Measurements from ENCODE around the gene MMD. TPM values are rescaled to one million over a fixed set of nuclear protein-coding genes. Genes with fewer than 3 reads are reported as not detected.

Gene MMD
- total RNA-seq, 5 donors from 2014 or later (not counting 1 experiment from before 2014, with no cell fraction given): 12.8 to 26.3 (median 17.5) TPM

DNA sequence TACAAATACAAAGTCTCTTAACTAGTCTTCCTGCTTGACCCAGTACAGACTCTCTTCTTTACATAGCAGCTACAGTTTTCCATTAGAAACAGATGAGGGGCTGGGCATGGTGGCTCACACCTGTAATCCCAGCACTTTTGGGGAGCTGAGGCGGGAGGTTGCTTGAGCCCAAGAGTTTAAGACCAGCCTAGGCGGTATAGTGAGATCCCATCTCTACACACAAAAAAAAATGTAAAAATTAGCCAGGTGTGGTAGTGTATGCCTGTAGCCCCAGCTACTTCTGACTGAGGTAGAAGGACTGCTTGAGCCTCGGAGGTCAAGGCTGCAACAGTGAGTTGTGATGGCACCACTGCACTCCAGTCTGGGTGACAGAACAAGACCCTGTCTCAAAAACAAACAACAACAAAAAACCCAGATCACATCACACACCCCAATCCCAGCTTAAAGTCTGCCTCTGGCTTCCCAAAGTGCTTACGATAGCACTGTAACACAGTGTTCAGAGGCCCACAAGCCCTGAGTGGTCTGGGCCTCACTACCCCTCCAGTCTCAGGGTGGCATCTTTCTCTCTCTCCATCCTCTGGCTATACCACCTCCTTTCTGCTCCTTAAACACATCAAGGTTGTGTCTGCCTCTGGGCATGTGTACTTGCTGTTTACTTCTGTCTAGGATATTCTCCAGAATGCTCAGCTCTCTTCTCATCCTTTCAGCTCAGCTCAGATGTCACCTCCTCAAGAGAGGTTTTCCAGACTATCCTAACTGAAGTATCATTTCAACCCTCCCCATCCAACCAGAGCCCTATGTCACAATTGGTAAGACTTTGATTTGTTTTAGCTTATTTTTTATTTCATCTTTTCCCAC, 4.0 kb downstream of the MMD start:
- H3K36me3 Mint-ChIP-seq: peaks cover 11% of the 10 kb centered on the region
- peaks cover 0 to 9% of the 10 kb centered on the region in 2 donors for H3K36me3 ChIP-seq (ENCODE audit: control insufficient read depth in 2 of 2, extremely low read depth in 1 of 2, insufficient read depth in 1 of 2, low read length in 1 of 2)
- no peak for ATAC-seq (replicated peaks in 1 of 4)
- peak overlapping the region; percentile 34 to 65 for H3K27ac Mint-ChIP-seq
- peaks cover 0 to under 1% of the 10 kb centered on the region in 2 experiments for H3K27me3 ChIP-seq (replicated peaks in 1 of 2; ENCODE audit: control insufficient read depth in 2 of 2, extremely low read depth in 1 of 2, insufficient read depth in 2 of 2, low read length in 1 of 2)
- no peaks in the 10 kb centered on the region for H3K9me3 ChIP-seq
- no peak for DNase-seq
- no peak overlapping the region for H3K4me3 Mint-ChIP-seq
- peaks cover 10 to 19% of the 10 kb centered on the region in 2 experiments for H3K4me1 ChIP-seq (ENCODE audit: control insufficient read depth in 1 of 2, extremely low read depth in 1 of 2, insufficient read depth in 2 of 2, low read length in 2 of 2)
- H3K27me3 Mint-ChIP-seq: no peaks in the 10 kb centered on the region
- ChIA-PET CTCF (interaction anchor here (0.6 to 1.0 kb wide), 3 partner anchors 38 to 362 kb away, joined by 3 to 10 read pairs (median 3); no protein-coding TSS in a partner anchor), POLR2A (no interaction called here)
- no peaks in the 10 kb centered on the region for H3K9me3 Mint-ChIP-seq
- 96% methylated on average over 2 of the region's 4 CpGs for WGBS (ENCODE audit: insufficient coverage)
- H3K4me3 ChIP-seq (ENCODE audit: control insufficient read depth in 1 of 2, extremely low read depth in 1 of 2, low read length in 1 of 2): no peak overlapping the region
- peaks cover 40 to 61% (median 60%) of the 10 kb centered on the region in 3 donors for H3K4me1 Mint-ChIP-seq
- no peak overlapping the region for H3K27ac ChIP-seq (ENCODE audit: low read length)

DNA sequence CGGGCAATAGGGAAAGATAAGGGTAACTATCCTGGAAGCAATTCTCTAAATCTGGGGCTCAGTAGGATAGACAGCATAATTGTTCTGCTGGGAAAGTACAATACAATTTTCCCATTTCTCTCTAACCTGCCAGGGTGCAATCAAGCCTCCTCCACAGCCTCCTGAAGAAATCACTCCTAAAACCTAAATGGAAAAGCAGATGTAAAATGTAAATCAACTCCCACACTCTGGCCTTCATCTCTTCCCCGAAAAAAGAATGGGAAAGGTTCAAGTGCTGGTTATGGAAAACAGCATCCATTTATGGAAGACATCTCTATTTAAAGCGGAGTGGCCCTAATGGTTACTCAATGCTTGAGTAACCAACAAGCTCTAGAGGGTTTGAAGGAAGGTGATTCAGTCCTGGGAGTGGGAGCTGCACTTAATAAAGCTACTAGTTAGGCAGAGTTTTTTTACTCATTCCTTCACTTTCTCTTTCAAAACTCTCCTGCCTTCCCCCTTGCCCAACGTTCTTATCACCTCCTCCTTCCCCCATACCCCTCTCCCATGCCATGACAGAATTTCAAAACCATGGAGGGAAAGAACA, 5.1 kb downstream of the MMD start:
- ChIA-PET CTCF (no interaction called here), POLR2A (no interaction called here)
- no peak for DNase-seq
- peak overlapping the region in 1 of 2 donors; percentile 14 for H3K27ac Mint-ChIP-seq
- H3K4me3 Mint-ChIP-seq: no peak overlapping the region
- Histone ChIP-seq H3K9me3 (no peaks in the 10 kb centered on the region), H3K4me1 (ENCODE audit: control insufficient read depth in 1 of 2, extremely low read depth in 1 of 2, insufficient read depth in 2 of 2, low read length in 2 of 2) (peaks cover 10 to 14% of the 10 kb centered on the region in 2 experiments), H3K27me3 (replicated peaks in 1 of 2; ENCODE audit: control insufficient read depth in 2 of 2, extremely low read depth in 1 of 2, insufficient read depth in 2 of 2, low read length in 1 of 2) (no peaks in the 10 kb centered on the region), H3K4me3 (ENCODE audit: control insufficient read depth in 1 of 2, extremely low read depth in 1 of 2, low read length in 1 of 2) (no peak overlapping the region), H3K27ac (ENCODE audit: low read length) (no peak overlapping the region), H3K36me3 (ENCODE audit: control insufficient read depth in 2 of 2, extremely low read depth in 1 of 2, insufficient read depth in 1 of 2, low read length in 1 of 2) (peaks cover 0 to 12% of the 10 kb centered on the region in 2 donors)
- H3K27me3 Mint-ChIP-seq: no peaks in the 10 kb centered on the region
- WGBS (ENCODE audit: insufficient coverage): 0% methylated on average over 1 of the region's 4 CpGs
- no peak for ATAC-seq (replicated peaks in 1 of 4)
- peaks cover 40 to 57% (median 57%) of the 10 kb centered on the region in 3 donors for H3K4me1 Mint-ChIP-seq
- H3K36me3 Mint-ChIP-seq: peaks cover 20% of the 10 kb centered on the region
- H3K9me3 Mint-ChIP-seq: no peaks in the 10 kb centered on the region

DNA sequence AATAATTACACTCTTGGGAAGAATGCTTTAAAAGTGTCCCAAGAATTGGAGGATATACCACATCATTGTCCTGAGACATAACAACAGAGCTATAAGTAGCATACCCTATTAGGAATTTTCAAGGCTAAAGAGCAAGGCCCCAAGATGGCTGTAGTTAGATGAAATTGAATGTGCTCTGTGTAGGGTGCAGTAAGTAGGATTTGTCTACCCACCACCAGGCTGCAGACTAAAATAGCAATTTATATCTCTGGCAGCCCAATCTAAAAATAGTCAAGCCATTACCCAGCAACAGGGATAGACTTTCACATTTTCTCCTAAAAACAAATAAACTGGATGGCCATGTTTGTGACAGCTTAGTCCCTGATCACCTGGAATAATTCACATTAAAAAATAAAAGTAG, 5.6 kb downstream of the MMD start:
- Histone ChIP-seq H3K4me1 (ENCODE audit: control insufficient read depth in 1 of 2, extremely low read depth in 1 of 2, insufficient read depth in 2 of 2, low read length in 2 of 2) (peaks cover 9 to 10% of the 10 kb centered on the region in 2 experiments), H3K36me3 (ENCODE audit: control insufficient read depth in 2 of 2, extremely low read depth in 1 of 2, insufficient read depth in 1 of 2, low read length in 1 of 2) (peaks cover 0 to 17% of the 10 kb centered on the region in 2 donors), H3K27ac (ENCODE audit: low read length) (no peak overlapping the region), H3K4me3 (ENCODE audit: control insufficient read depth in 1 of 2, extremely low read depth in 1 of 2, low read length in 1 of 2) (no peak overlapping the region), H3K27me3 (replicated peaks in 1 of 2; ENCODE audit: control insufficient read depth in 2 of 2, extremely low read depth in 1 of 2, insufficient read depth in 2 of 2, low read length in 1 of 2) (no peaks in the 10 kb centered on the region), H3K9me3 (no peaks in the 10 kb centered on the region)
- DNase-seq (no peak), ATAC-seq (replicated peaks in 1 of 4) (no peak)
- H3K4me1 Mint-ChIP-seq: peaks cover 40 to 57% (median 57%) of the 10 kb centered on the region in 3 donors
- H3K9me3 Mint-ChIP-seq: no peaks in the 10 kb centered on the region
- POLR2A ChIA-PET: interaction anchor here in 1 of 2 donors (0.5 kb wide), 1 partner anchor 46 kb away, joined by 3 read pairs; no protein-coding TSS in a partner anchor
- no peak overlapping the region for H3K4me3 Mint-ChIP-seq
- H3K36me3 Mint-ChIP-seq: peaks cover 23% of the 10 kb centered on the region
- no peaks in the 10 kb centered on the region for H3K27me3 Mint-ChIP-seq
- H3K27ac Mint-ChIP-seq: no peak overlapping the region
- CTCF ChIA-PET: interaction anchor here in 1 of 2 donors (0.9 kb wide), 1 partner anchor 186 kb away, joined by 3 read pairs; no protein-coding TSS in a partner anchor

DNA sequence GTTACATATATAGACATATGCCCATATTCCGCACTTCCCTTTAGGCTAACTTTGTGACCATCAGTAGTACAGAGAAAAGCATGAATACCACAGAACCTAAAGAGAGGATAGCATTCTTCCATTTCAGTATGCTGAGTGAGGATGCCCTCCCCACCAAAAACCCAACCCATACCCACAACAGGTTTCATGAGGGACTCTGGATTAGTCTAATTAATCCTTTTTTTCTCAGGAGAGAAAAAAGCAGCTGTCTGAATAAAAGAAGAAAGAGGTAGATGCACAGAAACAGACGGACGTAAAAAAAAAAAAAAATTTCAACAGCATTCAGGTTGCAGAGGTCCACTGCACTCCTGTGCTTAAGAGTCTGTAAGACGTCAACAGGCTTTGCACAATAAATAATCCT, 6.7 kb downstream of the MMD start:
- Histone ChIP-seq H3K36me3 (ENCODE audit: control insufficient read depth in 2 of 2, extremely low read depth in 1 of 2, insufficient read depth in 1 of 2, low read length in 1 of 2) (peaks cover 0 to 27% of the 10 kb centered on the region in 2 donors), H3K4me1 (ENCODE audit: control insufficient read depth in 1 of 2, extremely low read depth in 1 of 2, insufficient read depth in 2 of 2, low read length in 2 of 2) (peaks cover 0 to 6% of the 10 kb centered on the region in 2 experiments), H3K9me3 (no peaks in the 10 kb centered on the region), H3K27me3 (replicated peaks in 1 of 2; ENCODE audit: control insufficient read depth in 2 of 2, extremely low read depth in 1 of 2, insufficient read depth in 2 of 2, low read length in 1 of 2) (no peaks in the 10 kb centered on the region), H3K4me3 (ENCODE audit: control insufficient read depth in 1 of 2, extremely low read depth in 1 of 2, low read length in 1 of 2) (no peak overlapping the region), H3K27ac (ENCODE audit: low read length) (no peak overlapping the region)
- Mint-ChIP-seq H3K9me3 (no peaks in the 10 kb centered on the region), H3K27me3 (no peaks in the 10 kb centered on the region), H3K4me1 (peaks cover 34 to 50% (median 49%) of the 10 kb centered on the region in 3 donors), H3K27ac (no peak overlapping the region), H3K4me3 (no peak overlapping the region), H3K36me3 (peaks cover 32% of the 10 kb centered on the region)
- CTCF ChIA-PET: no interaction called here
- POLR2A ChIA-PET: interaction anchor here in 1 of 2 donors (0.6 kb wide), 1 partner anchor 495 kb away, joined by 3 read pairs; no protein-coding TSS in a partner anchor
- WGBS (ENCODE audit: insufficient coverage): 100% methylated on average over 1 of the region's 4 CpGs
- ATAC-seq (replicated peaks in 1 of 4) (no peak), DNase-seq (no peak)

DNA sequence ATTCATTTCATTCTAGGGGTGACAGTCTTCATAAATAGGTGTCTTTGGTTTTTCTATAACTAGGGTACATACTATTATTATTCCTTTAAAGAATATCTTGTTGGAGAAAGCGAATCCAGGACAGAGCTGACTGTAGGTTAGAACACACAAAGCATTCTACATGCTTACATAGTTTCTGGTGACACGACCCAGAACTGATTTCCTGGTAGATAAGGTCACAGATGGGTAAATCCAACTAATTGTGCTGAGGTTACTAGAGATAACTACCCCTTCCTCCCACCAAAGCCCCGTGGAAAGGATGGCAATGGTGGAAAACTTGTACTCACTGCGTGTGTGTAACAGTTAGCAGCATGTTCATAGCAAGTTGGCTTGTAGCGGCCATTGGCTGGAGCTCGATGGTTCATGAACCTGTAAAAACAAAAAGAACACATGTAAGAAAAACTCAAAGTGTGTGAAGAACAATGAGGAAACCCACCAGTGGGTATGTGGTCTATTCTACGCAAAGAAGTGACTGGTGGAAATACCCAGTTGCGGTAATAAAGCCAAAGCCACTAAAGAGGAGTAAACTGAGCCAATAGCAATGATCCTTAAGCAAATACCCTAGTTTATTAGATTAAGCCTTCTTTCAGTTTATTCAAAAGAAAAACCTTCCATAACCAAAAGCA, 7.7 kb downstream of the MMD start:
- Mint-ChIP-seq H3K36me3 (peaks cover 40% of the 10 kb centered on the region), H3K4me3 (peak overlapping the region in 1 of 3 donors; percentile 8), H3K4me1 (peaks cover 23 to 40% (median 39%) of the 10 kb centered on the region in 3 donors), H3K27ac (no peak overlapping the region), H3K9me3 (no peaks in the 10 kb centered on the region), H3K27me3 (no peaks in the 10 kb centered on the region)
- peak in 2 of 4 experiments; percentile 26 to 91 for ATAC-seq (replicated peaks in 1 of 4)
- ChIA-PET CTCF (no interaction called here), POLR2A (no interaction called here)
- DNase-seq: peak in 18 of 35 experiments; percentile 0 to 59 (median 9)
- Histone ChIP-seq H3K4me3 (ENCODE audit: control insufficient read depth in 1 of 2, extremely low read depth in 1 of 2, low read length in 1 of 2) (no peak overlapping the region), H3K27ac (ENCODE audit: low read length) (no peak overlapping the region), H3K9me3 (no peaks in the 10 kb centered on the region), H3K4me1 (ENCODE audit: control insufficient read depth in 1 of 2, extremely low read depth in 1 of 2, insufficient read depth in 2 of 2, low read length in 2 of 2) (no peaks in the 10 kb centered on the region), H3K27me3 (replicated peaks in 1 of 2; ENCODE audit: control insufficient read depth in 2 of 2, extremely low read depth in 1 of 2, insufficient read depth in 2 of 2, low read length in 1 of 2) (no peaks in the 10 kb centered on the region), H3K36me3 (ENCODE audit: control insufficient read depth in 2 of 2, extremely low read depth in 1 of 2, insufficient read depth in 1 of 2, low read length in 1 of 2) (peaks cover 0 to 36% of the 10 kb centered on the region in 2 donors)
- 80% methylated on average over 1 of the region's 8 CpGs for WGBS (ENCODE audit: insufficient coverage)

DNA sequence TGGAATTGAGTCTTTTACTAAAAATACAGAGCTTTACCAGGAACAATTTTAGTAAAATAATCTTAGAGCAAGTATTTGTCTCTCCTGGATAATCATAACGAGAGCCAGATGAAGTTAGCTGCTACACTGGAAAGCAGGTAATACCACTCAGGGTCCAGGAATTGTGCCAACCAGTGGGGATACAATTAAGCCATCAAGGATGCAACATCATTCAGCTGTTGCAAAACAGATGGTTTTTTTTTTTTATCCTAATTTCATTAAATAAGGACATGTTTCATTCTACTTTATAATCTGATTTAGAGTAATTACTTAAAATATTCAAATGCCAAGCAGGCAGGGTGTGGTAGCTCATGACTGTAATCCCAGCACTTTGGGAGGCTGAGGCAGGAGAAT, 10.2 kb downstream of the MMD start:
- Histone ChIP-seq H3K27ac (ENCODE audit: low read length) (no peak overlapping the region), H3K4me1 (ENCODE audit: control insufficient read depth in 1 of 2, extremely low read depth in 1 of 2, insufficient read depth in 2 of 2, low read length in 2 of 2) (no peaks in the 10 kb centered on the region), H3K9me3 (no peaks in the 10 kb centered on the region), H3K4me3 (ENCODE audit: control insufficient read depth in 1 of 2, extremely low read depth in 1 of 2, low read length in 1 of 2) (no peak overlapping the region), H3K36me3 (ENCODE audit: control insufficient read depth in 2 of 2, extremely low read depth in 1 of 2, insufficient read depth in 1 of 2, low read length in 1 of 2) (peaks cover 0 to 51% of the 10 kb centered on the region in 2 donors), H3K27me3 (replicated peaks in 1 of 2; ENCODE audit: control insufficient read depth in 2 of 2, extremely low read depth in 1 of 2, insufficient read depth in 2 of 2, low read length in 1 of 2) (no peaks in the 10 kb centered on the region)
- peaks cover 1 to 18% (median 16%) of the 10 kb centered on the region in 3 donors for H3K4me1 Mint-ChIP-seq
- no peak for DNase-seq
- no peaks in the 10 kb centered on the region for H3K9me3 Mint-ChIP-seq
- no CpG with 5 or more reads among the region's 1 CpG for WGBS (ENCODE audit: insufficient coverage)
- ATAC-seq (replicated peaks in 1 of 4): no peak
- ChIA-PET POLR2A (interaction anchor here in 1 of 2 donors (0.7 kb wide), 2 partner anchors 50 to 157 kb away, joined by 3 to 6 read pairs; no protein-coding TSS in a partner anchor), CTCF (no interaction called here)
- H3K27me3 Mint-ChIP-seq: no peaks in the 10 kb centered on the region
- H3K4me3 Mint-ChIP-seq: no peak overlapping the region
- H3K36me3 Mint-ChIP-seq: peaks cover 57% of the 10 kb centered on the region
- H3K27ac Mint-ChIP-seq: no peak overlapping the region

All from T-cell (primary cell).